Choroid plexus epithelial cell (primary cell): ENCODE measurements around the gene TSKS.

ENCODE experiments used
- DNase-seq: peaks from one replicate; pipeline ENCODE4 v3.0.0-alpha.2; 2010; ENCODE audit warnings: low read depth
- H3K4me3 ChIP-seq: 2 replicates; pipeline ENCODE4 v1.5.1; 2011; ENCODE audit warnings: low read depth, mild to moderate bottlenecking, control low read depth, low read length, moderate library complexity
- TF ChIP-seq, protein P1 (sequence below): conservative IDR thresholded peaks from 2 replicates; pipeline ENCODE4 v1.5.1; 2011; ENCODE audit warnings: low read depth, mild to moderate bottlenecking, control low read depth, inconsistent platforms, low read length, moderate library complexity

The TSKS gene

DNA sequence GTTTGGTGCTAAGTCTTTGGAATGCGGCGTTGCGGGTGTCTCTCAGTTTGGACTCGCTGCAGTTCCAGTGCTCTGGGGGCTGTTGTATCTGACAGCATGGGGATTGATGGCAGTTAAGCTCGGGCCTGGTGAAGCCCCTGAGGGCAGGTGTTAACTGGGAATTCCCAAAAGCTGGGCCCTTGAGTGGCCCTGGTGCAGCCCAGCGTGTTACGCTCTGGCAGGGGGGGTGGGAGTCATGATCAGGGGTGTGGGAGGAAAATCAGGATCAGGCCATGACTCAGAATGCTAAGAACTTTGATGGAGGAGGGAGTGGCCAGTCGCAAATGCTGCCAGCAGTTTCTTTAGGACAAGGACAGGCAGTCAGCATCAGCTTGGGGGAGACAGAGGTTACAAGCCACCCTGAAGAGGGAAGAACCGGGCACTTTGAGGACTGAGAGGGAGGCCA is 23.3 kb upstream of the TSKS start:
- DNase-seq = no peak
- TF ChIP-seq, protein P1, sequence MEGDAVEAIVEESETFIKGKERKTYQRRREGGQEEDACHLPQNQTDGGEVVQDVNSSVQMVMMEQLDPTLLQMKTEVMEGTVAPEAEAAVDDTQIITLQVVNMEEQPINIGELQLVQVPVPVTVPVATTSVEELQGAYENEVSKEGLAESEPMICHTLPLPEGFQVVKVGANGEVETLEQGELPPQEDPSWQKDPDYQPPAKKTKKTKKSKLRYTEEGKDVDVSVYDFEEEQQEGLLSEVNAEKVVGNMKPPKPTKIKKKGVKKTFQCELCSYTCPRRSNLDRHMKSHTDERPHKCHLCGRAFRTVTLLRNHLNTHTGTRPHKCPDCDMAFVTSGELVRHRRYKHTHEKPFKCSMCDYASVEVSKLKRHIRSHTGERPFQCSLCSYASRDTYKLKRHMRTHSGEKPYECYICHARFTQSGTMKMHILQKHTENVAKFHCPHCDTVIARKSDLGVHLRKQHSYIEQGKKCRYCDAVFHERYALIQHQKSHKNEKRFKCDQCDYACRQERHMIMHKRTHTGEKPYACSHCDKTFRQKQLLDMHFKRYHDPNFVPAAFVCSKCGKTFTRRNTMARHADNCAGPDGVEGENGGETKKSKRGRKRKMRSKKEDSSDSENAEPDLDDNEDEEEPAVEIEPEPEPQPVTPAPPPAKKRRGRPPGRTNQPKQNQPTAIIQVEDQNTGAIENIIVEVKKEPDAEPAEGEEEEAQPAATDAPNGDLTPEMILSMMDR = no peak
- no peak overlapping the region for H3K4me3 ChIP-seq

DNA sequence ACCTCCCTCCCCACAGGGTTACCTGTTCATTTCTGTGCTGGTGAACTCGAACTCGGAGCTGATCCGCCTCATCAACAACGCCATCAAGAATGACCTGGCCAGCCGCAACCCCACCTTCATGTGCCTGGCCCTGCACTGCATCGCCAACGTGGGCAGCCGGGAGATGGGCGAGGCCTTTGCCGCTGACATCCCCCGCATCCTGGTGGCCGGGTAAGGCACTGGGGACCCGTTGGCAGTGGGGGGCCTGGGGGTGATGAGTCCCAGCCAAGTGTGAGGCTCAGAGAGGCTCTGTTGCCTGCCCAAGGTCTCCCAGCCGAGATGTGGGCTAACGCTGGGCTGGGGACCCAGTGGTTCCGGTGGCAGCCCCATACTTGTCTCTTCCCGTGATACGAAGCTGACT is 19.4 kb upstream of the TSKS start:
- TF ChIP-seq, protein P1 = no peak
- no peak for DNase-seq
- H3K4me3 ChIP-seq = no peak overlapping the region

DNA sequence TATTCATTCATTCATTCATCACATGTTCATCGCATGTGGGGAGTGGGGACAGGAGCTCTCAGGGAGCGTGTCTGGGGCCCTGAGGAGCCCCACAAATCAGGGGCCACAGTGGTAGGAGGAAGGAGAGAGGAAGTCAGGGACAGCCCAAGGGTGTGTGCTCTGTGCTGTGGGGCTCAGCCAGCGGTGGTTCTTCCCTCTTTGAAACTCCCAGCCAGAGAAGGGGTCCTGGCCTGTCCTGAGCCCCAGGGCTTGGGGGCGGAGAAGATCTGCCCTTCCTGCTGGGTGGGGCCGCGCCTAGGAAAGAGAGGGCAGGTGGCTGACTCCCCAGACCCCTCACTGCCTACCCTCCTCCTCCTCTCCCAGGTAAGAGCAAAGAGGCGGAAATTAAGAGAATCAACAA is 18.3 kb upstream of the TSKS start:
- TF ChIP-seq, protein P1 = no peak
- no peak overlapping the region for H3K4me3 ChIP-seq
- DNase-seq = no peak

DNA sequence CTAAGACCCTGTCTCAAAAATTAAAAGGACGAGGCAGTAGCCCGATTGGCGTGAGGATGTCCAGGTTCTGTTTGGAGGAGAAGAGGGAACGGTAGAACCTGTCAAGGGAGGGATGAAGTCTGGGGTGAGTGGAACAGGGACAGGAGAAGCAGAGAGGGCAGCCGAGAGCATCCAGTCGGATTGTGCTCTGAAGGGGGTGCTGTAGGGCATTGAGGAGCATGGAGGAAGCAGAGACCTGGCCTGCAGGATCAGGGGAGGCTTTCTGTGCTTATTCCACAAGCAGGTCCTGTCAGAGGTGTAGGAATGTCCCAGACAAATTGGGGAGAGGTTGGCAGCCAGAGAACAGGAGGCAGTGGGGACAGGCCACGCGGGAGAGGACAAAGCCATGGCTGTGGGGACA is 17.8 kb upstream of the TSKS start:
- DNase-seq = no peak
- H3K4me3 ChIP-seq = no peak overlapping the region

DNA sequence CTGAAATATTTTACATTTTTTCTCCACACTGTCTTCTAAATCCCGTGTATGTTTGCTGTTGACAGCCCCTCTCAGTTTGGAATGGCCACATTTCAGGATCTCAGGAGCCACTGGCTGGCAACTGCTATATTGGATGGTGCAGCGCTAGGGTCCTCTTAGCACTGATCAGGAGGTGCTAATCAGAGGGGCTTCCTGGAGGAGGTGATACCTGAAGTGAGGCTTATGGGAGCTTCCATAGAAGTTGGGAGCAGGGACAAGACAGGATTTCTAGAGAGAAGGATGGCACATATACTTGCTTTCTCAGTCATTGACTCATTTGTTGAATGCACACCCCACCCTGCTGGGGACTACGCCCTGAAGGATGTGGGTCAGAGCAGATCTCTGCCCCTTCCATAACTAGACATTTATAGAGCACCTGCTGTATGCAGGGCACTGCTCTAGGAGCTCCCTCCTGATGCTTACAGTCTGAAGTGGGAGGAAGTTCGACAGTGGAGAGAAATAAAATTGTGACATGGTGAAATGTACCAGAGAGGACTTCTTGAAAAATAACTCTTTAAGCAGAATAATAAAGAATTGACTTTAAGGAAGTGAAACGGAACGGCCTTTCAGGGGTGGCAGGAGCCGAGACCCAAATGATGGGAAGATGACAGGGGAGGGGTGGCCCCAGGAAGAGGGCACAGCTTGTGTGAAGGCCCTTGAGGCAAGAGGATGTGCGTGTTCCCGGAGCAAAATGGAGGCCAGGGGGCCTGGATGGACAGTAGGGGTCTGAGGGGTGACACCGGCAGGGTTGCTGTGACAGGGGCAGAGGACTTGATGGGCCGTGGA is 16.8 kb upstream of the TSKS start:
- no peak for DNase-seq
- no peak overlapping the region for H3K4me3 ChIP-seq
- TF ChIP-seq, protein P1 = no peak

More for the DNA sequence above, 17.8 kb upstream of the TSKS start:
- TF ChIP-seq, protein P1 = no peak

DNA sequence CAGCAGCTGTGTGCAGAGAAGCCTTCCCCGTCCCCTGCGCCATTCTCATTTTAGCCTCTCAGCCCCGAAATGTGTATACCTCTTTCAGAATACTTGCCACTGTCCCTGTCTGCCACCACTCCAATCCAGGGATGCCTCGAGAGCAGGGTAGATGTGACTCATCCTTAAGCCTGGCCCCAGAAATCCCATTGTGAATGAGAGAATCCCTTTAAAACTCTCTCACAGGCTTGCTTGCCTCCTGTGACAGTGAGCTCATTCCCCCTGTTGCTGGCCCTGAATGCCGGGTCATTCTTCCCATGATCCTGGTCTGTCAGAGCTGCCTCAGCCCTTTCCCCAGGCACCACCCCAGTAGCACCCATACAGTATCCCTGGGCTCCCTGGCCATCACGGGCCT is 13.3 kb upstream of the TSKS start:
- no peak overlapping the region for H3K4me3 ChIP-seq
- TF ChIP-seq, protein P1 = no peak
- no peak for DNase-seq
